ENCODE measurements around the gene KCNH3.
"Not testable (repeated sequence)": the region's sequence is repeated elsewhere in the genome, so short reads cannot be mapped to it uniquely, and the experiment has no call there.

KCNH3 gene

GRCh38 chr12:49534122-49534521 is 4.7 kb upstream of the KCNH3 start:
- not testable (repeated sequence) for H3K36me3 ChIP-seq (ENCODE audit: insufficient read depth, low read length); H3K9me3 ChIP-seq (ENCODE audit: low read length); H2AFZ ChIP-seq (ENCODE audit: low read depth, low read length); H3K4me3 ChIP-seq (ENCODE audit: low read length)
- H3K27me3 ChIP-seq (ENCODE audit: insufficient read depth, low read length): peaks cover 31% of the 10 kb centered on the region
- H3K4me1 ChIP-seq (ENCODE audit: insufficient read depth, low read length): peaks cover 14% of the 10 kb centered on the region

GRCh38 chr12:49534731-49535278 is 4.0 kb upstream of the KCNH3 start:
- no peaks in the 10 kb centered on the region for H3K9me3 ChIP-seq (ENCODE audit: low read length)
- H3K4me3 ChIP-seq (ENCODE audit: low read length): no peak overlapping the region
- peaks cover 37% of the 10 kb centered on the region for H3K27me3 ChIP-seq (ENCODE audit: insufficient read depth, low read length)
- H3K36me3 ChIP-seq (ENCODE audit: insufficient read depth, low read length): peaks cover 2% of the 10 kb centered on the region
- H3K4me1 ChIP-seq (ENCODE audit: insufficient read depth, low read length): peaks cover 14% of the 10 kb centered on the region
- no peak overlapping the region for H2AFZ ChIP-seq (ENCODE audit: low read depth, low read length)

GRCh38 chr12:49535921-49536525 is 2.8 kb upstream of the KCNH3 start:
- H3K27me3 ChIP-seq (ENCODE audit: insufficient read depth, low read length): peaks cover 49% of the 10 kb centered on the region
- H3K4me3 ChIP-seq (ENCODE audit: low read length): no peak overlapping the region
- H3K4me1 ChIP-seq (ENCODE audit: insufficient read depth, low read length): peaks cover 14% of the 10 kb centered on the region
- no peaks in the 10 kb centered on the region for H3K36me3 ChIP-seq (ENCODE audit: insufficient read depth, low read length)
- H2AFZ ChIP-seq (ENCODE audit: low read depth, low read length): no peak overlapping the region
- H3K9me3 ChIP-seq (ENCODE audit: low read length): no peaks in the 10 kb centered on the region

- Histone ChIP-seq H2AFZ (ENCODE audit: low read depth, low read length) (no peak overlapping the region), H3K27me3 (ENCODE audit: insufficient read depth, low read length) (peaks cover 55% of the 10 kb centered on the region), H3K4me3 (ENCODE audit: low read length) (no peak overlapping the region), H3K9me3 (ENCODE audit: low read length) (no peaks in the 10 kb centered on the region), H3K36me3 (ENCODE audit: insufficient read depth, low read length) (no peaks in the 10 kb centered on the region), H3K4me1 (ENCODE audit: insufficient read depth, low read length) (peaks cover 14% of the 10 kb centered on the region)
These were observed 2.2 kb upstream of the KCNH3 start for GRCh38 chr12:49536526-49537071.

GRCh38 chr12:49537231-49537751 is 1.5 kb upstream of the KCNH3 start:
- Histone ChIP-seq H3K9me3 (ENCODE audit: low read length) (no peaks in the 10 kb centered on the region), H3K4me3 (ENCODE audit: low read length) (peak overlapping the region; percentile 48), H3K27me3 (ENCODE audit: insufficient read depth, low read length) (peaks cover 61% of the 10 kb centered on the region), H3K4me1 (ENCODE audit: insufficient read depth, low read length) (peaks cover 14% of the 10 kb centered on the region), H3K36me3 (ENCODE audit: insufficient read depth, low read length) (no peaks in the 10 kb centered on the region), H2AFZ (ENCODE audit: low read depth, low read length) (peak overlapping the region; percentile 85)

- Histone ChIP-seq H3K9me3 (ENCODE audit: low read length) (no peaks in the 10 kb centered on the region), H3K4me3 (ENCODE audit: low read length) (peak overlapping the region; percentile 48), H2AFZ (ENCODE audit: low read depth, low read length) (peak overlapping the region; percentile 85), H3K4me1 (ENCODE audit: insufficient read depth, low read length) (peaks cover 14% of the 10 kb centered on the region), H3K36me3 (ENCODE audit: insufficient read depth, low read length) (no peaks in the 10 kb centered on the region), H3K27me3 (ENCODE audit: insufficient read depth, low read length) (peaks cover 68% of the 10 kb centered on the region)
These were observed 899 bp upstream of the KCNH3 start for GRCh38 chr12:49537752-49538509.

GRCh38 chr12:49539406-49540228 is 787 bp downstream of the KCNH3 start:
- H3K27me3 ChIP-seq (ENCODE audit: insufficient read depth, low read length): peaks cover 82% of the 10 kb centered on the region
- no peaks in the 10 kb centered on the region for H3K36me3 ChIP-seq (ENCODE audit: insufficient read depth, low read length)
- H3K4me3 ChIP-seq (ENCODE audit: low read length): no peak overlapping the region

GRCh38 chr12:49540229-49541139 is 1.7 kb downstream of the KCNH3 start:
- no peaks in the 10 kb centered on the region for H3K36me3 ChIP-seq (ENCODE audit: insufficient read depth, low read length)
- H3K4me1 ChIP-seq (ENCODE audit: insufficient read depth, low read length): peaks cover 23% of the 10 kb centered on the region
- peaks cover 86% of the 10 kb centered on the region for H3K27me3 ChIP-seq (ENCODE audit: insufficient read depth, low read length)
- no peaks in the 10 kb centered on the region for H3K9me3 ChIP-seq (ENCODE audit: low read length)
- no peak overlapping the region for H3K4me3 ChIP-seq (ENCODE audit: low read length)
- H2AFZ ChIP-seq (ENCODE audit: low read depth, low read length): no peak overlapping the region

More at GRCh38 chr12:49539406-49540228, 787 bp downstream of the KCNH3 start:
- Histone ChIP-seq H2AFZ (ENCODE audit: low read depth, low read length) (no peak overlapping the region), H3K9me3 (ENCODE audit: low read length) (no peaks in the 10 kb centered on the region), H3K4me1 (ENCODE audit: insufficient read depth, low read length) (peaks cover 24% of the 10 kb centered on the region)

GRCh38 chr12:49541140-49541861 is 2.5 kb downstream of the KCNH3 start:
- H3K4me1 ChIP-seq (ENCODE audit: insufficient read depth, low read length): peaks cover 17% of the 10 kb centered on the region
- no peaks in the 10 kb centered on the region for H3K36me3 ChIP-seq (ENCODE audit: insufficient read depth, low read length)
- H3K27me3 ChIP-seq (ENCODE audit: insufficient read depth, low read length): peaks cover 86% of the 10 kb centered on the region
- no peaks in the 10 kb centered on the region for H3K9me3 ChIP-seq (ENCODE audit: low read length)
- no peak overlapping the region for H3K4me3 ChIP-seq (ENCODE audit: low read length)
- no peak overlapping the region for H2AFZ ChIP-seq (ENCODE audit: low read depth, low read length)

GRCh38 chr12:49541911-49542505 is 3.2 kb downstream of the KCNH3 start:
- Histone ChIP-seq H3K9me3 (ENCODE audit: low read length) (no peaks in the 10 kb centered on the region), H2AFZ (ENCODE audit: low read depth, low read length) (no peak overlapping the region), H3K4me3 (ENCODE audit: low read length) (no peak overlapping the region), H3K36me3 (ENCODE audit: insufficient read depth, low read length) (no peaks in the 10 kb centered on the region), H3K4me1 (ENCODE audit: insufficient read depth, low read length) (peaks cover 17% of the 10 kb centered on the region), H3K27me3 (ENCODE audit: insufficient read depth, low read length) (peaks cover 84% of the 10 kb centered on the region)

GRCh38 chr12:49542592-49543160 is 3.8 kb downstream of the KCNH3 start:
- peaks cover 83% of the 10 kb centered on the region for H3K27me3 ChIP-seq (ENCODE audit: insufficient read depth, low read length)
- peaks cover 14% of the 10 kb centered on the region for H3K4me1 ChIP-seq (ENCODE audit: insufficient read depth, low read length)
- no peaks in the 10 kb centered on the region for H3K36me3 ChIP-seq (ENCODE audit: insufficient read depth, low read length)
- no peak overlapping the region for H3K4me3 ChIP-seq (ENCODE audit: low read length)
- H3K9me3 ChIP-seq (ENCODE audit: low read length): no peaks in the 10 kb centered on the region
- no peak overlapping the region for H2AFZ ChIP-seq (ENCODE audit: low read depth, low read length)
